Activated naive CD8-positive, alpha-beta T cell treated with anti-CD3 and anti-CD28 coated beads, Interleukin-2, amount 10 ng/mL, durations not matched to agents 7 days and 5 days (primary cell): ENCODE results near the gene MEX3D. TPM values are rescaled to one million over a fixed set of nuclear protein-coding genes. Genes with fewer than 3 reads are reported as not detected.
"Not testable (repeated sequence)": the region's sequence is repeated elsewhere in the genome, so short reads cannot be mapped to it uniquely, and the experiment has no call there.

Experiments used
- ATAC-seq: fragments of 150-1000 bp; cut with Tn5 transposase; one replicate; pipeline ENCODE4 v1.10.0; 2021; ENCODE audit warnings: low read depth, moderate library complexity
- POLR2A ChIA-PET: fragments of 350-600 bp; sonication (Branson Sonifier 250); formaldehyde crosslinking; loops from one replicate; lab custom pipeline; 2021; ENCODE audit warnings: antibody characterized with exemption; lab: Charles Lee
- DNase-seq: peaks from one replicate; pipeline ENCODE4 v3.0.0; 2021
- H3K27ac Mint-ChIP-seq: one replicate; pipeline ENCODE4 v1.8.0; 2022; ENCODE audit warnings: mild to moderate bottlenecking, mixed read lengths
- H3K27me3 Mint-ChIP-seq: one replicate; pipeline ENCODE4 v1.8.0; 2022; ENCODE audit warnings: mild to moderate bottlenecking, moderate library complexity, mixed read lengths
- H3K36me3 Mint-ChIP-seq: one replicate; pipeline ENCODE4 v1.8.0; 2021; ENCODE audit warnings: mild to moderate bottlenecking, mixed read lengths
- H3K4me1 Mint-ChIP-seq: one replicate; pipeline ENCODE4 v1.8.0; 2021; ENCODE audit warnings: mixed read lengths
- H3K4me3 Mint-ChIP-seq: one replicate; pipeline ENCODE4 v1.8.0; 2022; ENCODE audit warnings: mild to moderate bottlenecking, moderate library complexity, mixed read lengths
- H3K9me3 Mint-ChIP-seq: one replicate; pipeline ENCODE4 v1.8.0; 2021; ENCODE audit warnings: mixed read lengths
- total RNA-seq, 2 experiments: library from RNA; stranded (reverse); gene quantifications; one replicate each; pipeline ENCODE4 v1.2.3, GENCODE V29; 2021

The MEX3D gene
- total RNA-seq, 2 experiments from 2014 or later: 7.0 to 7.8 TPM

- ATAC-seq: no peak
- no peaks in the 10 kb centered on the region for H3K9me3 Mint-ChIP-seq
- H3K4me3 Mint-ChIP-seq: no peak overlapping the region
- no peaks in the 10 kb centered on the region for H3K36me3 Mint-ChIP-seq
- POLR2A ChIA-PET: interaction anchor here (0.6 kb wide), 1 partner anchor 12 kb away, joined by 3 read pairs; no protein-coding TSS in a partner anchor
- no peaks in the 10 kb centered on the region for H3K4me1 Mint-ChIP-seq
- no peak for DNase-seq
- H3K27me3 Mint-ChIP-seq: no peaks in the 10 kb centered on the region
- H3K27ac Mint-ChIP-seq: no peak overlapping the region
Measured at GRCh38 chr19:1561236-1561842, 6.8 kb downstream of the MEX3D start.

- Mint-ChIP-seq H3K4me3 (no peak overlapping the region), H3K9me3 (no peaks in the 10 kb centered on the region), H3K27me3 (no peaks in the 10 kb centered on the region), H3K36me3 (no peaks in the 10 kb centered on the region), H3K27ac (no peak overlapping the region), H3K4me1 (no peaks in the 10 kb centered on the region)
- DNase-seq: no peak
- ATAC-seq: no peak
- POLR2A ChIA-PET: no interaction called here
Measured at GRCh38 chr19:1560286-1560882, 7.7 kb downstream of the MEX3D start.

DNA sequence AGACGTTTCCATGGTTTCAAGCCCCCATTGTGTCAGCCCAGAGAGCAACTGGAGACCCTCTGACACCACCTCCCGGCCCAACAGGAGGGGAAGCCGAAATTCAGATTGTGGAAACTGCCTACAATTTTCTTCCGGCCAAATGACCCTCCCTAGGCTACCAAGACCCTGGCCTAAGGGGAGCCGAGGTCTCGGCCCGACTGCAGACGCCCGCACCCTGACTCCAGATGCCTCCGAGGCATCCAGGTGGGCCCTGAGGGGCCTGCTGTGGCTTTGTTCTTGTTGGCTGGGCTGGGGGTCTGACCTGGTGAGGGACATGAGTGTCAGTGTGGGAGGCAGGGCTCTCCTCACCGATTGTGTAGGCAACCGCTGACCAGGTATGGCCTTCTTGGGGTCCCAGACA, 9.6 kb downstream of the MEX3D start:
- H3K36me3 Mint-ChIP-seq: no peaks in the 10 kb centered on the region
- H3K27me3 Mint-ChIP-seq: no peaks in the 10 kb centered on the region
- no peak for DNase-seq
- no peak for ATAC-seq
- POLR2A ChIA-PET: no interaction called here
- no peaks in the 10 kb centered on the region for H3K4me1 Mint-ChIP-seq
- H3K4me3 Mint-ChIP-seq: no peak overlapping the region
- H3K9me3 Mint-ChIP-seq: no peaks in the 10 kb centered on the region
- H3K27ac Mint-ChIP-seq: no peak overlapping the region

- no peaks in the 10 kb centered on the region for H3K36me3 Mint-ChIP-seq
- H3K9me3 Mint-ChIP-seq: no peaks in the 10 kb centered on the region
- H3K4me1 Mint-ChIP-seq: no peaks in the 10 kb centered on the region
- DNase-seq: no peak
- no peak for ATAC-seq
- POLR2A ChIA-PET: no interaction called here
- H3K27me3 Mint-ChIP-seq: no peaks in the 10 kb centered on the region
- H3K4me3 Mint-ChIP-seq: no peak overlapping the region
- no peak overlapping the region for H3K27ac Mint-ChIP-seq
Measured at GRCh38 chr19:1556390-1557070, 11.6 kb downstream of the MEX3D start.

- H3K36me3 Mint-ChIP-seq: no peaks in the 10 kb centered on the region
- no peaks in the 10 kb centered on the region for H3K4me1 Mint-ChIP-seq
- DNase-seq (no peak), ATAC-seq (no peak)
- POLR2A ChIA-PET: no interaction called here
- no peak overlapping the region for H3K4me3 Mint-ChIP-seq
- H3K9me3 Mint-ChIP-seq: no peaks in the 10 kb centered on the region
- H3K27ac Mint-ChIP-seq: no peak overlapping the region
- no peaks in the 10 kb centered on the region for H3K27me3 Mint-ChIP-seq
Measured at GRCh38 chr19:1555487-1556389, 12.4 kb downstream of the MEX3D start.

- no peak overlapping the region for H3K27ac Mint-ChIP-seq
- ATAC-seq (no peak), DNase-seq (no peak)
- H3K36me3 Mint-ChIP-seq: no peaks in the 10 kb centered on the region
- POLR2A ChIA-PET: no interaction called here
- no peak overlapping the region for H3K4me3 Mint-ChIP-seq
- no peaks in the 10 kb centered on the region for H3K27me3 Mint-ChIP-seq
- no peaks in the 10 kb centered on the region for H3K9me3 Mint-ChIP-seq
- H3K4me1 Mint-ChIP-seq: no peaks in the 10 kb centered on the region
Measured at GRCh38 chr19:1554968-1555367, 13.2 kb downstream of the MEX3D start.

DNA sequence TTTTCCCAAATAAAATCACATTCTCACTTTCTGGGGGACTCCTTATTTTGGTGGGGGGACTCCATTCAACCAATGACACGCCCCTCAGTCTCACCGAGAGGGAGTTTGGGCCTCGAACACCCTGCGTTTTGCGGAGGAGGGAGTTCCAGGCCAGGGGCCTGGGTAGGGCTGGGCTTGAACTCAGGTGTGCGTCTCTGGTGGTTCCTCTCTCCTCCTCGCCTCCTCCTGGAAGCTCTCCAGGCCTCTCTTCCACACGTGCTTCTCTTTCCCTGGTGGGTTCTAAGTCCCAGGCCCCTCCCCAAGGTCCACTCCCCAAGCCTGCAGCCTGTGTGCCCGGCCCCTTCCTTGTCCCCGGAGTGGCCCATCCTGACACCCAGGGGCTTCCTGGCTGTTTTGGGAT, 14.7 kb downstream of the MEX3D start:
- POLR2A ChIA-PET: no interaction called here
- DNase-seq: no peak
- Mint-ChIP-seq H3K9me3 (no peaks in the 10 kb centered on the region), H3K36me3 (no peaks in the 10 kb centered on the region), H3K27me3 (no peaks in the 10 kb centered on the region), H3K4me3 (no peak overlapping the region), H3K4me1 (no peaks in the 10 kb centered on the region), H3K27ac (no peak overlapping the region)
- ATAC-seq: no peak

GRCh38 chr19:1551068-1552040, 16.8 kb downstream of the MEX3D start:
- DNase-seq (no peak), ATAC-seq (no peak)
- no peaks in the 10 kb centered on the region for H3K4me1 Mint-ChIP-seq
- POLR2A ChIA-PET: no interaction called here
- no peaks in the 10 kb centered on the region for H3K36me3 Mint-ChIP-seq
- no peak overlapping the region for H3K4me3 Mint-ChIP-seq
- no peak overlapping the region for H3K27ac Mint-ChIP-seq
- H3K9me3 Mint-ChIP-seq: no peaks in the 10 kb centered on the region
- no peaks in the 10 kb centered on the region for H3K27me3 Mint-ChIP-seq

- no peak for DNase-seq
- H3K36me3 Mint-ChIP-seq: no peaks in the 10 kb centered on the region
- no peaks in the 10 kb centered on the region for H3K9me3 Mint-ChIP-seq
- POLR2A ChIA-PET: no interaction called here
- peaks cover 7% of the 10 kb centered on the region for H3K27me3 Mint-ChIP-seq
- peaks cover 3% of the 10 kb centered on the region for H3K4me1 Mint-ChIP-seq
- ATAC-seq: no peak
- H3K27ac Mint-ChIP-seq: no peak overlapping the region
- H3K4me3 Mint-ChIP-seq: no peak overlapping the region
Measured at GRCh38 chr19:1549332-1549945, 18.7 kb downstream of the MEX3D start.

- H3K27ac Mint-ChIP-seq: no peak overlapping the region
- no peak for ATAC-seq
- no peaks in the 10 kb centered on the region for H3K9me3 Mint-ChIP-seq
- peaks cover 23% of the 10 kb centered on the region for H3K27me3 Mint-ChIP-seq
- no peak overlapping the region for H3K4me3 Mint-ChIP-seq
- no peak for DNase-seq
- H3K36me3 Mint-ChIP-seq: no peaks in the 10 kb centered on the region
- no peaks in the 10 kb centered on the region for H3K4me1 Mint-ChIP-seq
- POLR2A ChIA-PET: interaction anchor here (0.6 kb wide), 1 partner anchor 77 kb away, joined by 3 read pairs; no protein-coding TSS in a partner anchor
Measured at GRCh38 chr19:1540365-1540925, 27.7 kb downstream of the MEX3D start.

DNA sequence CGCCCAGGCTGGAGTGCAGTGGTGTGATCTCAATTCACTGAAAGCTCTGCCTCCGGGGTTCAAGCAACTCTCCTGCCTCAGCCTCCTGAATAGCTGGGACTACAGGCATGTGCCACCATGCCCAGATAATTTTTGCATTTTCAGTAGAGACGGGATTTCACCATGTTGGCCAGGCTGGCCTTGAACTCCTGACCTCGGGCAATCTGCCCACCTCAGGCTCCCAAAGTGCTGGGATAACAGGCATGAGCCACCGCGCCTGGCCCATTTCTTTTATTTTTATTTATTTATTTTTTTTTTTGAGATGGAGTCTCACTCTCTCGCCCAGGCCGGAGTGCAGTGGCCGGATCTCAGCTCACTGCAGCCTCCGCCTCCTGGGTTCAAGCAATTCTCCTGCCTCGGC, 28.4 kb downstream of the MEX3D start:
- H3K27ac Mint-ChIP-seq, H3K4me3 Mint-ChIP-seq, H3K36me3 Mint-ChIP-seq, H3K4me1 Mint-ChIP-seq, POLR2A ChIA-PET, ATAC-seq, DNase-seq, H3K9me3 Mint-ChIP-seq: not testable (repeated sequence)
- peaks cover 21% of the 10 kb centered on the region for H3K27me3 Mint-ChIP-seq

GRCh38 chr19:1538978-1539377, 29.1 kb downstream of the MEX3D start:
- POLR2A ChIA-PET: no interaction called here
- Mint-ChIP-seq H3K27me3 (peaks cover 14% of the 10 kb centered on the region), H3K9me3 (no peaks in the 10 kb centered on the region), H3K36me3 (no peaks in the 10 kb centered on the region), H3K4me3 (no peak overlapping the region), H3K4me1 (no peaks in the 10 kb centered on the region), H3K27ac (no peak overlapping the region)
- DNase-seq: no peak
- ATAC-seq: no peak
